SK-N-MC (cell line): ENCODE results near the gene CYTL1.

ENCODE experiments used
- DNase-seq: peaks from one replicate; pipeline ENCODE4 v3.0.0-alpha.2; 2011; ENCODE audit warnings: low read depth, low spot score
- H3K27ac ChIP-seq: fragments of 200-600 bp; sonication (generic); 2 replicates; pipeline ENCODE4 v1.5.1; 2016; ENCODE audit warnings: mixed run types
- H3K36me3 ChIP-seq: fragments of 200-600 bp; sonication (generic); 2 replicates; pipeline ENCODE4 v1.6.1; 2017; ENCODE audit warnings: antibody characterized with exemption, low read length, mixed read lengths; ENCODE audit not compliant: insufficient read depth
- H3K4me3 ChIP-seq: fragments of 200-600 bp; sonication (generic); 2 replicates; pipeline ENCODE4 v1.5.1; 2016
- H3K9ac ChIP-seq: fragments of 200-600 bp; sonication (generic); 2 replicates; pipeline ENCODE4 v1.8.0; 2017; ENCODE audit warnings: mixed run types, mixed read lengths; ENCODE audit not compliant: insufficient read length
- H3K9me3 ChIP-seq: fragments of 200-600 bp; sonication (generic); 2 replicates; pipeline ENCODE4 v1.6.1; 2017; ENCODE audit warnings: low read depth, mild to moderate bottlenecking, antibody characterized with exemption, low read length, moderate library complexity, mixed read lengths
- EZH2 ChIP-seq: fragments of 200-600 bp; sonication (generic); IDR thresholded peaks from one replicate; pipeline ENCODE4 v1.6.1; 2017; ENCODE audit warnings: antibody characterized with exemption
- FOXP2 ChIP-seq: optimal IDR thresholded peaks from 2 replicates; pipeline ENCODE3; 2011; ENCODE audit warnings: mild to moderate bottlenecking, moderate library complexity; ENCODE audit not compliant: insufficient read depth; ENCODE audit errors: extremely low read length, control extremely low read depth
- POLR2AphosphoS5 ChIP-seq: IDR thresholded peaks from 2 replicates; pipeline ENCODE4 v1.6.1; 2012; ENCODE audit warnings: mild to moderate bottlenecking, low read depth, low read length, borderline replicate concordance

Gene CYTL1

DNA sequence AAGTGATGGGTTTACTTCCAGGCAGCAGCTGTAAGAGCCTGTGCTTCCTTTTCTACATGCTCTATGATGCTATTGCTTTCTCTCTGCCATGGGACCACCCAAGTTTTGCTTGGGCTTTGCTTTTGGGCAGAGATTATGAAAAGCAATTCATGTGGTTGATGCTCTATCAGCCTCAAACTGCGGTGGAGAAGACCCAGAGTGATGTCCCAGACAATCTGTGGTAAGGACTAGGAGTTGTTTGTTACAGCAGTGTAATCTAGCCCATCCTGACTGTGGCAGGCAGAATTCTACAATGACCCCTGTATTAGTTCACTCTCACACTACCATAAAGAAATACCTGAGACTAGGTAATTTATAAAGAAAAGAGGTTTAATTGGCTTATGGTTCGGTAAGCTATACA, 9.2 kb upstream of the CYTL1 start:
- H3K9me3 ChIP-seq: no peaks in the 10 kb centered on the region
- H3K4me3 ChIP-seq: no peak overlapping the region
- no peak overlapping the region for H3K9ac ChIP-seq
- no peaks in the 10 kb centered on the region for H3K36me3 ChIP-seq
- TF ChIP-seq FOXP2 (no peak), POLR2AphosphoS5 (no peak), EZH2 (no peak)
- no peak overlapping the region for H3K27ac ChIP-seq
- no peak for DNase-seq

DNA sequence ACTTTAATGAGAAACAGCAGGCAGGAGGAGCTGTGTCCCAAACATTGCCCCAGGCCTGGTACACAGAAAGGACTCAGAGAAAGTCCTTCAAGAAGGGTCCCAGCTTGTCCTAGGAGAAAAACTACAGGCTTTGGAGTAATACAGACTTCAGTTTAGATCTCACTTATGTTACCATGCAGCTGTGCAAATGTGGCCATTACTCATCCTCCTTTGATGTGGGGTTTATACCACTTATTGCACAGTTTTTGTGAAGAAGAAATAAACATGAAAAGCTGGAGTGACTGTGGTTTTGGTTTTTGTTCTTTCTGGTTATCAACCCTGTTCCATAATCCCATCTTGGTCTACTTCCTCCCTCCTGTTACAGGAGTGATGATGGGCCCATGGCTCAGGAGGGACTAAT, 8.1 kb upstream of the CYTL1 start:
- Histone ChIP-seq H3K9me3 (no peaks in the 10 kb centered on the region), H3K36me3 (no peaks in the 10 kb centered on the region), H3K27ac (no peak overlapping the region), H3K9ac (peak overlapping the region; percentile 22), H3K4me3 (no peak overlapping the region)
- TF ChIP-seq EZH2 (no peak), FOXP2 (no peak), POLR2AphosphoS5 (no peak)
- no peak for DNase-seq

DNA sequence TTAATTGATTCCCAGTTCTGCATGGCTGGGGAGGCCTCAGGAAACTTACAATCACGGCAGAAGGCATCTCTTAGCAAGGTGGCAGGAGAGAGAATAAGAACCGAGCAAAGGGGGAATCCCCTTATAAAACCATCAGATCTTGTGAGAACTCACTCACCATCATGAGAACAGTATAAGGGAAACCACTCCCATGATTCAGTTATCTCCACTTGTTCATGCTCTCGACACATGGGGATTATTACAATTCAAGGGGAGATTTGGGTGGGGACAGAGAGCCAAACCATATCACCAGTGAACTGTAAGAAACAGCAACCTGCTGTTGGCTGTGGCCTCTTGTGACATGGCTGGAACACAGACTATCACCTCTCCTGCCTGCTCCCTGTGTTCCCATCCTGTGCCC, 7.1 kb upstream of the CYTL1 start:
- H3K36me3 ChIP-seq: no peaks in the 10 kb centered on the region

DNA sequence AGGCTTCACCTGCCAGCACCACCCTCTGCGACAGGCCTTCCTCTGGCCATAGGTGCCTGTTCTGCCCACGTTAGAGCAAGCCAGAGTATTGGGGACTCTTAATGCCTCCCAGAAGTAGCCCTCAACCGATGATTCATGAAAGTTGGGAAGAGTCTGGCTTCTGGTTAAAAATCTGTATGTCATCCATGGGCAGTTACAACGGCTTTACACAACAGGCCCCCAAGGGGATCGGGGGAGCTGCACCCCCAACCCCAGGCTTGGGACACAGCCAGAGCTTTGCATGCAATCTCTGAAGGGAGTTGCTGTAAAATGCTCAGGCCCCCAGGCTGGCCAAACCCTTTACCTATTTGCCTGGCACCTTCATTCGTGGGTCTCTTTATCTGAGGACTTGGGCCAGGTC, 5.4 kb upstream of the CYTL1 start:
- TF ChIP-seq EZH2: no peak
- no peak for TF ChIP-seq POLR2AphosphoS5
- no peak for TF ChIP-seq FOXP2
- no peaks in the 10 kb centered on the region for H3K36me3 ChIP-seq
- no peak overlapping the region for H3K27ac ChIP-seq
- no peaks in the 10 kb centered on the region for H3K9me3 ChIP-seq
- H3K4me3 ChIP-seq: no peak overlapping the region
- no peak overlapping the region for H3K9ac ChIP-seq
- DNase-seq: no peak

More for the DNA sequence above, 7.1 kb upstream of the CYTL1 start:
- Histone ChIP-seq H3K27ac (no peak overlapping the region), H3K4me3 (no peak overlapping the region), H3K9ac (no peak overlapping the region), H3K9me3 (no peaks in the 10 kb centered on the region)
- no peak for DNase-seq
- TF ChIP-seq EZH2: no peak
- TF ChIP-seq POLR2AphosphoS5: no peak
- TF ChIP-seq FOXP2: no peak

DNA sequence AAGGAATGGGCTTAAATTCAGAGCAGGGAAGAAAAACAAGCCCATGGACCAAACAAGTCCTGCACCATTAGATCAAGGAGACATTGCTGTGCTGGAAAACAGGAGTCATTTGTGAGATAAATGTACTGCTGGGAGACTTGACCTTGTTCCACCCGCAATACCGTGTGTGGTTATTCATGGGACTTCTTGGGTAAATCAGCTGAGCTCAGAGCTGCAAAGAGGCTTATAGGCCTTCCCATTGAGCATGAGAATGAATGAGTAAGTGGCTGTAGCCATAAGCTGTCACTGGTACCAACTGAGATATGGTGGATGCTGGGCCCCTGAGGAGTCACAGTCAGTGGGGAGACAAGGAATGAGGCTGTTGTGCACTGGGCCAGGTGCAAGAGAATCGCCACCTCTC, 2.3 kb upstream of the CYTL1 start:
- H3K9ac ChIP-seq: no peak overlapping the region
- DNase-seq: no peak
- no peaks in the 10 kb centered on the region for H3K9me3 ChIP-seq
- H3K4me3 ChIP-seq: no peak overlapping the region
- no peaks in the 10 kb centered on the region for H3K36me3 ChIP-seq
- H3K27ac ChIP-seq: no peak overlapping the region
- TF ChIP-seq EZH2 (no peak), POLR2AphosphoS5 (no peak), FOXP2 (no peak)

DNA sequence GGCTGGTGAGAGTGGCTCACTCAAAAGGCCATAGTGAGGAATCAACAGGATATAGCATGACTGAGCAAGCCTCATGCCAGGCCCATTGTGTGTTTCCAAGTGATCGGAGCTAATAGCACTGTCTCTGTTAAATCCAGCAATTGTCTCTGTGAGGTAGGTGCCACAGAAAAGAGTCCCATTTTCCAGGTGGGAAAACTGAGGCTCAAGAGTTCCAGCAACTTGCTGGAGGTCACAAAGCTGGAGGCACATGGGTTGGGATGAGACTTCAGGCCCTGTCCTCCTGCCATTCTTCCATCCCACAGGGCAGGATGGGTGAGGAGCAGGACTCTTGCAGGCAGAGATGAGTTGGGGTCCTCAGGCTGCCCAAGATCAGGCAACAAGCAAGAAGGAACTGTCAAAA, 1.1 kb upstream of the CYTL1 start:
- no peak for DNase-seq
- no peaks in the 10 kb centered on the region for H3K9me3 ChIP-seq
- no peaks in the 10 kb centered on the region for H3K36me3 ChIP-seq
- no peak overlapping the region for H3K9ac ChIP-seq
- H3K27ac ChIP-seq: no peak overlapping the region
- no peak overlapping the region for H3K4me3 ChIP-seq
- TF ChIP-seq POLR2AphosphoS5: no peak
- TF ChIP-seq FOXP2: no peak
- TF ChIP-seq EZH2: no peak

DNA sequence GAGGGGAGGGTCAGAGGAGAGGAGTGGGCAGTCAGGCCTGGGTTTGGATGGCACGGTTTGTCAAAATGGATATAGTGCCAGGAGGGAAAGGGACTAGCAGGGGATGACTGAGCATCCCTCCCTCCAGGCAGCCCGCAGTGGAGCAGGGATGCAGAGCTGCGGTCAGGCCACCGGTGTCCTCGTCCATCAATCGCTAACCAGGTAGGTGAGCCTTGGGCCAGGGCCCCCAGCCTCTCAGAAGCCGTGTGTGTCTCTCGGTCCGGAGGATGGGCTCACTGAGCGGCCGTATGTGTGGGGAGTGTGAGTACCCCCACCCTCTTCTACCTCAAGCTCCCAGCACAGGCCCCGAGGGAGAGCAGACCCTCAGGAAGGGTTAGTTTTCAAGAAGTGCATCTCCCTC, 538 bp upstream of the CYTL1 start:
- H3K9ac ChIP-seq: no peak overlapping the region
- H3K9me3 ChIP-seq: no peaks in the 10 kb centered on the region
- no peaks in the 10 kb centered on the region for H3K36me3 ChIP-seq
- H3K27ac ChIP-seq: no peak overlapping the region
- TF ChIP-seq EZH2 (no peak), POLR2AphosphoS5 (no peak), FOXP2 (no peak)
- H3K4me3 ChIP-seq: no peak overlapping the region
- no peak for DNase-seq

DNA sequence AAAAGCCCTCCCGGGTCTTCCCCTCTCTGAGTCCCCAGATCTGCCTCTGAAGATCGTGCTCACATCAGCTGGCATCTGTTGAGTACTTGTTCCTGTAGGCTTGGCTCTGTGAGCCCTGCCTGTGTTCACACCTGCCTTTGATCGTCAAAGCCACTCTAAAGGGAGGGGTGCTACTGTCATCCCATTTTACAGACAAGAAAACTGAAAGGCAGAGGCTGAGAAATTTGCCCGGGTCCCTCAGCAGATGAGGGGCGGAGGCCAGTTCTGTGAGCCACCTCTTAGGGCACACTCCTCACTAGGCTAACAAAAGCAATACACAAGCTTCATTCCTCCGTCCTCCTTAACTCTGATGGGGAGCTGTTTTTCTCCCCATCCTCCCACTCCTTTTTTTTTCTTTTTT, 655 bp downstream of the CYTL1 start:
- H3K9ac ChIP-seq: peak overlapping the region; percentile 23
- no peak for DNase-seq
- no peak overlapping the region for H3K27ac ChIP-seq
- no peaks in the 10 kb centered on the region for H3K9me3 ChIP-seq
- TF ChIP-seq EZH2 (no peak), POLR2AphosphoS5 (no peak), FOXP2 (no peak)
- no peaks in the 10 kb centered on the region for H3K36me3 ChIP-seq
- no peak overlapping the region for H3K4me3 ChIP-seq

DNA sequence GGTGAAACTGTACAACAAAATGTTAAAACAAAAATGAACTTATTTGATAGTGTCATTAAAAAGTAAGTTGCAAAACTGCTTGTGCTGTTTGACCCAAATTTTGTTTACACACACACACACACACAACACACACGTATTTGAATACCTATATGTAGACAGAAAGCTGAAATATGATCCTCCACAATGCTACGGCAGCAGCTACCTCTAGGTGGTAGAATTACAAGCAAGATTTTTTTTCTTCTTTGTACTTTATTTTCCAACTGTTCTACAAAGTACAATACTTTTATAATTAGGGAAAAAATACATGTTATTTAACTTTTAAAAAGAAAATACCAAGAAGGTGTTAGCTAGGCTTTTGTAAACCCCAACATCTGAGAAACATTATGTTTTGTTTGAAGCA, 1.2 kb downstream of the CYTL1 start:
- no peak overlapping the region for H3K4me3 ChIP-seq
- no peak for DNase-seq
- no peak overlapping the region for H3K27ac ChIP-seq
- no peaks in the 10 kb centered on the region for H3K9me3 ChIP-seq
- H3K9ac ChIP-seq: peak overlapping the region; percentile 23
- H3K36me3 ChIP-seq: no peaks in the 10 kb centered on the region
- no peak for TF ChIP-seq POLR2AphosphoS5
